Activated T-helper 2 cell treated with anti-CD3 and anti-CD28 coated beads, Interferon-gamma antibody, Interleukin-2, Interleukin-4, amounts not matched to agents 10 μg/mL and 5 μg/mL and 100 μg/mL, durations not matched to agents 14 hours and 24 hours and 36 hours (primary cell): ENCODE data around the gene SPP1. TPM values are rescaled to one million over a fixed set of nuclear protein-coding genes. Genes with fewer than 3 reads are reported as not detected.
A peak's percentile ranks its signal among the peaks of the same experiment; 100 is the strongest.
"Not testable (repeated sequence)": the region's sequence is repeated elsewhere in the genome, so short reads cannot be mapped to it uniquely, and the experiment has no call there.

ENCODE experiments used
- DNase-seq: peaks from one replicate; pipeline ENCODE4 v3.0.0; 2021; ENCODE audit warnings: low spot score
- H3K27ac Mint-ChIP-seq: one replicate; pipeline ENCODE4 v1.8.0; 2021; ENCODE audit warnings: mixed read lengths
- H3K27me3 Mint-ChIP-seq: one replicate; pipeline ENCODE4 v1.8.0; 2021; ENCODE audit warnings: low read depth, mixed read lengths
- H3K36me3 Mint-ChIP-seq: one replicate; pipeline ENCODE4 v1.8.0; 2021; ENCODE audit warnings: low read depth, mixed read lengths
- H3K4me1 Mint-ChIP-seq: one replicate; pipeline ENCODE4 v1.8.0; 2021; ENCODE audit warnings: low read depth, mixed read lengths
- H3K4me3 Mint-ChIP-seq: one replicate; pipeline ENCODE4 v1.8.0; 2021; ENCODE audit warnings: low read depth, mild to moderate bottlenecking, moderate library complexity, mixed read lengths
- H3K9me3 Mint-ChIP-seq: one replicate; pipeline ENCODE4 v1.8.0; 2021; ENCODE audit warnings: mixed read lengths
- intact Hi-C: fragments of 100-400 bp; cut with micrococcal nuclease; formaldehyde crosslinking; loops from one replicate; pipeline ENCODE4 v1.15.1; 2023
- total RNA-seq: library from RNA; stranded (reverse); gene quantifications from 2 replicates; pipeline ENCODE4 v1.2.3, GENCODE V29; 2022

SPP1 gene
- total RNA-seq, 1 donor from 2014 or later: 0.43 TPM

DNA sequence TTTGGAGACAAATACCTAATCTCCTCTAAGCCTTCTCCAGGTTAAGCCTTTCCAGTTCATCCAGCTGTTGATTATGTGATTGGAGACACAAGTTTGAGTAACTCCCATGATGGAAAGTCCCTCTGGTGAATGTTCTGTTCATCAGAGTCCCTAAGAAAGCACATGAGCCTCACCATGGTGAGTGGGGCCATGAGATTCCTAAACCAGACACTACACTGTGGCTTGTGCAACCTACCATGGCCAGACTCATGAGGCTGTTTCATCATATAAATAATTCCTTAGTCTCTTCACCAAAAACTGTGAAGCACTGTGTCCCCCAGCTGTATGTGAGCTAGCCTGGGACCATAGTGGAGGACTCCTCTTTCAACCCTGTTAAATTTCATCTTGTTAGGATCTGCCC lies 46.3 kb downstream of the SPP1 start:
- H3K36me3 Mint-ChIP-seq: peaks cover 66% of the 10 kb centered on the region
- H3K4me1 Mint-ChIP-seq: peaks cover 2% of the 10 kb centered on the region
- H3K9me3 Mint-ChIP-seq: peaks cover 10% of the 10 kb centered on the region
- intact Hi-C loops: no loop called here
- H3K27me3 Mint-ChIP-seq: no peaks in the 10 kb centered on the region
- no peak overlapping the region for H3K27ac Mint-ChIP-seq
- no peak for DNase-seq
- no peak overlapping the region for H3K4me3 Mint-ChIP-seq

DNA sequence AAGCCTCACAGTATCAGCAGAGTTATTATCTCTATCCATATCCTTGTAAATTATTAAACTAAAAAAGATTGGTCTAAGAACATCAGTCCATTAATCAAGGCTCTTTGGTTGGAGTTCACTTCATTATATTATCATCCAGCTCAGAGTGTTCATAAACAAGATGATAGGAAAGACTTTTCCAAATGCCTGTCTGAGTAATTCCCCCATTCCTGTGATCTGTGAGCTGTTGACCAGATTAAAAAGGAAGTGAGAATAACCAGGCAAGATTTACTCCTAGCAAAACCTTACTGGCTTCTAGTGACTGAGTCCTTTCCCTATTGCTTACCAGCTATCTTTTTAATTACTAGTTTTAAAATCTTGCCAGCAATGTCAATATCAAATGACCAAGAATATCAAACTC lies 46.8 kb downstream of the SPP1 start:
- H3K36me3 Mint-ChIP-seq: peaks cover 70% of the 10 kb centered on the region
- H3K27me3 Mint-ChIP-seq: no peaks in the 10 kb centered on the region
- peaks cover 3% of the 10 kb centered on the region for H3K4me1 Mint-ChIP-seq
- H3K27ac Mint-ChIP-seq: no peak overlapping the region
- intact Hi-C loops: no loop called here
- no peak for DNase-seq
- no peak overlapping the region for H3K4me3 Mint-ChIP-seq
- peaks cover 14% of the 10 kb centered on the region for H3K9me3 Mint-ChIP-seq

DNA sequence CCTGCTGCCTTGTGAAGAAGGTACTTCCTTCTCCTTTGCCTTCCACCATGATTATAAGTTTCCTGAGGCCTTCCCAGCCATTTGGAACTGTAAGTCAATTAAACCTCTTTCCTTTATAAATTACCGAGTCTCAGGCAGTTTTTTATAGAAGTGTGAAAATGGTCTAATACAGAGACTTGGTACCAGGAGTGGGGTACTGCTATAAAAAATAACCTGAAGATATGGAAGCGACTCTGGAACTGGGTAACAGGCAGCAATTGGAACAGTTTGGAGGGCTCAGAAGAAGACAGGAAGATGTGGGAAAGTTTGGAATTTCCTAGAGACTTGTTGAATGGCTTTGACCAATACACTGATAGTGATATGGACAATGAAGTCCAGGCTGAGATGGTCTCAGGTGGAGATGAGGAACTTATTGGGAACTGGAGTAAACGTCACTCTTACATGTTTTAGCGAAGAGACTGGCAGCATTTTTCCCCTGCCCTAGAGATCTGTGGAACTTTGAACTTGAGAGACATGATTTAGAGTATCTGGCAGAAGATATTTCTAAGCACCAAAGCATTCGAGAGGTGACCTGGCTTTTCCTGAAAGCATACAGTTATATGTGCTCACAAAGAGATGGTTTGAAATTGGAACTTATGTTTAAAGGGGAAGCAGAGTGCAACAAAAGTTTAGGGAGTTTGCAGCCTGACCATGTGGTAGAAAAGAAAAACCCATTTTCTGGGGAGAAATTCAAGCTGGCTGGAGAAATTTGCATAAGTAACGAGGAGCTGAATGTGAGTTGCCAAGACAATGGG lies 50.6 kb downstream of the SPP1 start:
- Mint-ChIP-seq H3K36me3 (peaks cover 85% of the 10 kb centered on the region), H3K4me1 (peaks cover 29% of the 10 kb centered on the region), H3K9me3 (peaks cover 22% of the 10 kb centered on the region)
- DNase-seq, H3K4me3 Mint-ChIP-seq, H3K27me3 Mint-ChIP-seq, H3K27ac Mint-ChIP-seq: not testable (repeated sequence)
- intact Hi-C loops: loop anchor here (5.0 kb wide), 2 partner anchors 356 to 469 kb away; no protein-coding TSS in a partner anchor

DNA sequence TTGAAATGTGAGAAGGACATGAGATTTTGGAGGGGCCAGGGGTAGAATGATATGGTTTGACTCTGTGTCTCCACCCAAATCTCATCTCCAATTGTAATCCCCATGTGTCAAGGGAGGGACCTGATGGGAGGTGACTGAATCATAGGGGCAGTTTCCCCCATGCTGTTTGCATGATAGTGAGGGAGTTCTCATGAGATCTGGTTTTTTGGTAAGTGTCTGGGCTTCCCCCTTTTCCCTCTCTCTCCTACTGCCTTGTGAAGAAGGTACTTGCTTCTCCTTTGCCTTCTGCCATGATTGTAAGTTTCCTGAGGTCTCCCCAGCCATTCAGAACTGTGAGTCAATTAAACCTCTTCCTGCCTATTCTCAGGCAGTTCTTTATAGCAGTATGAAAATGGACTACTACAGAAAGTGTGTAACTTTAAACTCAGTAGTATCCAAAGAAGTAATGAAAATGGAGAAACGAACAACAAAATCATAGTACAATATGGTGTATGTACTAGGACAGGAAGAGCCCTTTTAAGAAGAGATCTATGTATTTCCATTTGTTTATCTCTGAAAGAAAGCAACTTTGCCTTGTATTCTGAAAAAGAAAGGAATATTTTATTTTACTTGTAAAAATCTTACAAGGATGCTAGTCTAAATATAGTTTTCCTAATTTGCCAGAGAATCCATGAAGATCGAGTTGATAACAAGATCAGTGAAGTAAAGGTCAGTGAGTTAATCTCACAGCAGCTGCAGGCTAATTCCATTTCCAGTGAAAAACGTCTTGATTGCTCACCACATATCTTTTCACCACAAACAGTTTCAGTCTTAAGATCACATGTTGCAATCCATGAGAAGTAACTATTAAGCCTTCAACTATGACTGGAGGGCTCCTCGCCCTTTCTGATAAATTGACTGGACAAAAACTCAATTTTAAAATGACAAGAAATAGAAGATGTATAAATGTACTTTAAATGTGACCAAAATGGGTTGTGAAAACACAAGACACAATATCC lies 52.4 kb downstream of the SPP1 start:
- no peak for DNase-seq
- Mint-ChIP-seq H3K9me3 (peaks cover 22% of the 10 kb centered on the region), H3K4me1 (peaks cover 29% of the 10 kb centered on the region), H3K27me3 (no peaks in the 10 kb centered on the region), H3K36me3 (peaks cover 77% of the 10 kb centered on the region), H3K27ac (peak overlapping the region; percentile 76), H3K4me3 (no peak overlapping the region)
- intact Hi-C loops: loop anchor here (2.0 to 5.0 kb wide), 4 partner anchors 19 to 497 kb away; no protein-coding TSS in a partner anchor

DNA sequence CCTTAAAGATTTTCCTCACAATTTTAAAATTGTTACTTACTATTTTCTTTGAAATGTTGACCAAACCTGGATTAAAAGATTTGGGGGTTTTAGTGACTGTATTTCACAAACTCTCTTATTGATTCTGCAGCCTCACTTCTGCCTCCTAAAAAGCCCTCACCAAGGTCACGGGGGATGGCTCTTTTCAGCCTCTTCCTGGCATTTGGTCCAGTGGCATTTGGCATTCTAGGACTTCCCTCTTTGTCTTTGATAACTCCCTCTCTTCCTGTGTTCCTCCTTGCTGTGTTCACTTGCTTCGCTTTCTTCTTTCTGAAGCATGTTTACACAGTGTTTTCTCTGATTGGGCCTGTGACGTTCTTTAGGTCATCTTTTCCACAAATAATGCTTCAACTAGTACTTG lies 53.4 kb downstream of the SPP1 start:
- no peak for DNase-seq
- H3K4me1 Mint-ChIP-seq: peaks cover 29% of the 10 kb centered on the region
- peaks cover 22% of the 10 kb centered on the region for H3K9me3 Mint-ChIP-seq
- H3K4me3 Mint-ChIP-seq: no peak overlapping the region
- H3K36me3 Mint-ChIP-seq: peaks cover 71% of the 10 kb centered on the region
- H3K27me3 Mint-ChIP-seq: no peaks in the 10 kb centered on the region
- intact Hi-C loops: loop anchor here (2.0 to 5.0 kb wide), 4 partner anchors 20 to 496 kb away; no protein-coding TSS in a partner anchor
- H3K27ac Mint-ChIP-seq: peak overlapping the region; percentile 75

DNA sequence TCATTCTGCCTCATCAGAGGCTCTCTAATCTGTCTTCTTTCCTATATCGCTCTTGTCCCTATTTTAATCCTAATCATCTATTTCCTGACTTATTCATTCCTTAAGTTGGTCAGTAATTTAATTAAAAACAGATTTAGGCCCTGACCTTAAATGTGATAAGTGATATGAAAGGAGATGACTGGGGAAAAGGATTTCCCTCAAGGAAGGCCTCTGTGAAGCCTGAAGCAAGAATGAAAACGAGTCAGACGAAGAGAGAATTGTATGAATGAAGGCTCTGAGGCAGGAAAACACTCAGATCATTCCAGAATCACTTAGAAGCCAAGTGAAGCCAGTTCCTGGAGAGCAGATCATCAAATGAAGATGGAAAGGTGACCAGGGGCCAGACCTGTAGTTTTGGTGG lies 54.0 kb downstream of the SPP1 start:
- H3K9me3 Mint-ChIP-seq: peaks cover 22% of the 10 kb centered on the region
- no peak for DNase-seq
- peaks cover 29% of the 10 kb centered on the region for H3K4me1 Mint-ChIP-seq
- peak overlapping the region; percentile 75 for H3K27ac Mint-ChIP-seq
- intact Hi-C loops: loop anchor here (2.0 to 5.0 kb wide), 4 partner anchors 21 to 495 kb away; no protein-coding TSS in a partner anchor
- no peak overlapping the region for H3K4me3 Mint-ChIP-seq
- peaks cover 65% of the 10 kb centered on the region for H3K36me3 Mint-ChIP-seq
- no peaks in the 10 kb centered on the region for H3K27me3 Mint-ChIP-seq

DNA sequence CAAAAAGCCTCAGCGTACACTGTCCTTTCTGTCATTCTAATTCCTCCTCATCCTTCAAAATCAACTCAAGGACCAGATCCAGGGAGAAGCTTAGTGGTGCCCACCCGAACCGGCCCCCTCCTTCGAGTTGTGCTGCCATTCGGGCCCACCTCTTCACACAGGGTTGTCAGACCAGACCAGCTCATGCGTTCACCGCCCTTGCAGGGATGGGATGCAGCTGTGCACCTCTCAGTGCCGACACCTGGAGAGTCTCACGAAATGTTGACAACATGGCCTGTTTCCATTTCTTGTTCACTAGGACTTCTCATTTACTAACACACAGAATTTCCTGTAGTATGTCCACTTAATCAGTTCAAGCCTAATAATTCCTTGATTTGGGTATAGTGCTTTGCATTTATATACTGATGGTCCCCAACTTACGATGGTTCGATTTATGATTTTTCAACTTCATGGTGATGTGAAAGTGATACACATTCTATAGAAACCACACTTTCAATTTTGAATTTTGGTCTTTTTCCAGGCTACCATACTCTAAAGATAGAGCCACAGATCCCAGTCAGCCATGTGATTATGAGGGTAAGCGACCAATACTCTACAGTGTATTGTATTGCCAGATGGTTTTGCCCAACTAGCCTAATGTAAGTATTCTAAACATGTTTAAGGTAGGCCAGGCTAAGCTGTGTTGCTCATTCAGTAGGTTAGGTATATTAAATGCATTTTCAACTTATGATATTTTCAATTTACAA lies 55.2 kb downstream of the SPP1 start:
- no peaks in the 10 kb centered on the region for H3K27me3 Mint-ChIP-seq
- no peak for DNase-seq
- H3K27ac Mint-ChIP-seq: no peak overlapping the region
- peaks cover 29% of the 10 kb centered on the region for H3K4me1 Mint-ChIP-seq
- H3K4me3 Mint-ChIP-seq: no peak overlapping the region
- intact Hi-C loops: loop anchor here (5.0 kb wide), 1 partner anchor 127 kb away; the partner anchor contains the start of gene ABCG2
- H3K9me3 Mint-ChIP-seq: peaks cover 20% of the 10 kb centered on the region
- H3K36me3 Mint-ChIP-seq: peaks cover 61% of the 10 kb centered on the region

Other genes starting within 250 kb of the SPP1 start
- not detected in 2 replicates for gene IBSP, start 176.2 kb upstream of the SPP1 start, total RNA-seq
- not detected in 2 replicates for gene MEPE, start 142.7 kb upstream of the SPP1 start, total RNA-seq
- 13.6 and 16.6 TPM in 2 replicates for gene PKD2, start 31.9 kb downstream of the SPP1 start, total RNA-seq
- 0.48 and 0.89 TPM in 2 replicates for gene ABCG2, start 182.9 kb downstream of the SPP1 start, total RNA-seq